SIG-M5 treated with dmso at 0.1 percent for 504 hours (cell line): ENCODE results near the gene NUP205.

Experiments used
- DNase-seq: peaks from one replicate; lab custom pipeline; 2025; ENCODE audit not compliant: unreplicated experiment; lab: John Stamatoyannopoulos, UW

Gene NUP205

DNA sequence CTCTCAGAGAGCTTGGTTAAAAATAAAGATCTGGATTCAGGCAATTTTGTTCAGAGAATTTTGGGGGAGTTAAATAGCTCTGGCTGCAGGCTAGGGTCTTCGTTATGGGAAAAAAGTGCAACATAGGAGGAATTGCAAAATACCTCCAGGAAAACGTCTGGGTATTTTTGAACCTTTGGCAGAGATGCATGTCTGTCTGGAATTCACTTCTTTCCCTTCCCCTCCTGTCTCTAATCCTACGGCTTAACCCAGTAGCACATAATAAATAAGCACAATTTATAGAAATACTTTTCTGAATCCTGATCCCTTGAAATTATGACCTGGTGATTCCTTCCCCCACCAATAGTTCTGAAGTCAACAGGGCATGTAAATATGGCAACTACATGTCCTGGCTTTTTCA, 19.3 kb upstream of the NUP205 start:
- DNase-seq = no peak

DNA sequence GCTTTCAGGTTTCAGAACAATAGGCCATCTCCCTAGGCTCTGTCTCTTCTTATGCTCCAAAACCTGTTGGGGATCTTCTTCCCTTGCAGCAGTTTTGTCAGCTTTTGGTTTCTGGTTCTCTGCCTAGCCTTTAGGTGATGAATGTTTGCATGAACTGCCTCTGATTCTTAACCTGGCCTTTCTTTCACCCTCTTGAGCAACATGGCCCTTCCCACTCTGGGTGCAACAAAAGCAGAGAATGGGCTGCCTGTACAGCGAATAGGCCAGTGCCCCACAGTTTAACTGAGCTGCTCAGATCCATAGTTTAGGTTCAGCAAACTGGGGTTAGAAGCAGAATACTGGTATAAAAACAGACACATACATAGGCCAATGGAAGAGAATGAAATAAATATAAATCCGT, 18.1 kb upstream of the NUP205 start:
- no peak for DNase-seq

DNA sequence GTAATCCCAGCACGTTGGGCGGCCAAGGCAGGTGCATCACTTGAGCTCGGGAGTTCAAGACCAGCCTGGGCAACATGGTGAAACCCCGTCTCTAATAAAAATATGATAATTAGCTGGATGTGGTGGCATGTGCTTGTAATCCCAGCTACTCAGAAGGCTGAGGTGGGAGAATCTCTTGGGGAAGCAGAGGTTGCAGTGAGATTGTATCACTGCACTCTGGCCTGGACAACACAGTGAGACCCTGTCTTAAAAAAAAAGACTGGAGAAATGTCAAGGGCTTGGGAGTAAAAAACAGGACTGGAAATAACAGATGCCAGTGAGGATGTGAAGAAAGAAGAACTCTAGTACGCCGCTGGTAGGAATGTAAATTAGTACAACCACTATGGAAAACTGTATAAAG, 16.7 kb upstream of the NUP205 start:
- no peak for DNase-seq

DNA sequence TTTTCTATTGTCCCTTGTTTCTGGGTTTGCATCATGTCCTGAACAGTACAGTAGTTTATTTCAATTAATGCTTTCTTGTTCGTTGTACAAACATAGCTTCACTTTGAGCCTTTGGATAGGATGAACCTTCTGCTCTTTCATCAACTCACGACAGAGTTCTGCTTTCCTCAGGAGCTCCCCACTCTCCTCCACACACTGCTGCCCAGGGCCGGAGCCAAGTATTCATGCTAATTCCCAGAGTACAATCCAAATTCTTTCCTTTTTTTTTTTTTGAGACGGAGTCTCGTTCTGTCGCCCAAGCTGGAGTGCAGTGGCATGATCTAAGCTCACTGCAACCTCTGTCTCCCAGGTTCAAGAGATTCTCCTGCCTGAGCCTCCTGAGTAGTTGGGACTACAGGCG, 7.5 kb upstream of the NUP205 start:
- DNase-seq = no peak

DNA sequence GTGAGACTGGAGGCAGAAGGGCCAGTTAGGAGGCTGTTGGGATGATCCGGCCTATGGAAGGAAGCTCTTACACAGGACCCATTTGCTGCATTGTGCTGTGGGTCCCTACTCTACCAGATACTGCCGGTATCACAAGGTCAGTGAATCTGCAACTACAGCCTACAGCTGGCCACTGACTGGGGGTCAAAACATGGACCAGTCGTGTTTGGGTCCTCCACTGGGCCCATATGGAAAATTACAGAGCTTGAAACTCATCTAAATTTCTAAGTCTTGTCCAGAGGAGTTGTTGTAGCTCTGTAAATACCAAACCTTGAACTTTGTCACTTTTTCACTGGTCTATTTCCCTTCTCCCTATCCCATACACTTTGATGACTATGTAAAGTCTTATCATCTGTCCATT, 5.6 kb upstream of the NUP205 start:
- no peak for DNase-seq

DNA sequence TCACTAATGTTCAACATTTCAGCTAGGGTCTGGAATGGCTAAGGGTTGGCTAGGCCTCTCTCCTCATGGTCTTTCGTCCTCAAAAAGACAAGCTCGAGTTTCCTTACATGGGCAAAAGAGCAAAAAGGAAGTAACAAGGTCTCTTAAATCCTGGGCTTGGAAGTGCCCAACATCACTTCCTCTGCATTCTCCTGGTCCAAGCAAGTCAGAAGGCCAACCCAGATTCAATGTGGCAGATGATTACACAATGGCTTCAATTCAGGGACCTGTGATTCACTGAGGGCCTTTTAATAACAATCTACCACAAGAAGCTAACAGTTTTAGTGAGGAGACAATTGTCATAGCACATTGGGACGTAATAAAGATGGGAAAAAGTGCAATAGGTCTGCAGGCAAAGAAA, 4.4 kb upstream of the NUP205 start:
- DNase-seq = peak; percentile 36

DNA sequence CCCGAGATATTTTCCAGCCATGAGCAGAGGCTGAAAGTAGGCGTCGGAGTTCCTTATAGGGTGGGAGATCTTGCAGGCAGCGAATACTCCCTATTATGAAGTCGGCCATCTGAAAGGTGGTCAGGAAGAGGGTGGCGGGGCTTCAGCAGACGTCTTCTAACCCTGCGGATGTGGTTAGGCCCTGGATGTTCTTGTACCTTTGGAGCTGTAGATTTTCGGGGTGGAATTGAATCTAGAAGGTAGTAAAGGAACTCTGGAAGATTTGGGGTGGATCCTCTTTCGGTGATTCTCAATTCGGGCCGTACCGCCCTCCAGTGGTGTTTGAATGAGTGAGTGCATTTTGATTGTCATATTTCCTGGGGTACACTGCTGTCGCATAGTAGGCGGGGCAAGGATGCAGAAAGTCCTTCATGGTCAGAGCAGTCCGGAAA, 635 bp downstream of the NUP205 start:
- peak; percentile 81 for DNase-seq

DNA sequence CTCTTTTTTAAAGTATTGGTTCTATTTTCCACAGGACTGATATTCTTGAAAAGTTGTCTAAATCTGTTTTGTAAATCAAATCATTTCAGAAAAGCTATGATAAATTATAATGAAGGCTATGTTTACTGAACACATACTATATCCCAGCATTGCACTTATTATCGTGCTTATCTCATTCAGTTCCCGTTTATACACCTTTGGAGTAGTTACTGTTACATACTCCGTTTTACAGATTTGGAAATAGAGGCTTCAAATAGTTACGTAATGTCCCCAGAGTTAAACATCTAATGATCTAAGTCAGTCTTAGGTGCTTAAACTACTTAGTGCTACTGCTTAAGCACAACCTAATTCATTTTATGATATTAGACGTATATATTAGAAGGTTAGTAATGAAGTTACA, 1.2 kb downstream of the NUP205 start:
- no peak for DNase-seq

DNA sequence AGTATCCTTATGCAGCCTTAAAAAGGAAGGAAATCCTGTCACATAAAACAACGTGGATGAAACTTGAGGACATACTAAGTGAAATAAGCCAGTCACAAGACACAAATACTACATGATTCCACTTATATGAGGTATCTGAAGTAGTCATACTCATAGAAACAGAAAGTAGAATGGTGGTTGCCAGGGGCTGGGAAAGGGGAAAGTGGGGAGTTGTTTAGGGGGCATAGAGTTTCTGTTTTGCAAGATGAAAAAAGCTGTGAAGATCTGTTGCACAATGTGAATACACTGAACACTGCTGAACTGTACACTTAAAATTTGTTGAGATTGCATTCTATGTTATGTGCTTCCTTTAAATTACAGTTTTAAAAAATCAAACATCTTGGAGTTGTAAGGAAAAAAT, 2.9 kb downstream of the NUP205 start:
- peak; percentile 34 for DNase-seq

DNA sequence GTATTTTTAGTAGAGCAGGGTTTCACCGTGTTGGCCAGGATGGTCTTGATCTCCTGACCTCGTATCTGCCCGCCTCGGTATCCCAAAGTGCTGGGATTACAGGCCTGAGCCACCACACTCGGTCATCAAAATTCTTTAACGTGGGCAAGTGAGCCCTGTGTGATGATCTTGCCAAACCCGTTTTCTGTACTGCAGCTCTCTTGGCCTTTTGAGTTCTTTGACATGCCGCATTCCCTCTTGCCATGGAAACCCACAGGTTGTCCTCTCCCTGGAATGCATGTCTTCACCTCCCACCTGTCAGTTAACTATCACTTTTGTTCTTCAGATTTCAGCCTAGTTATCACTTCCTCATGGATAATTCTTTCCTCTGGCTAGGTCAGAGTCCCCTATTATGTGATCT, 5.0 kb downstream of the NUP205 start:
- peak; percentile 38 for DNase-seq

DNA sequence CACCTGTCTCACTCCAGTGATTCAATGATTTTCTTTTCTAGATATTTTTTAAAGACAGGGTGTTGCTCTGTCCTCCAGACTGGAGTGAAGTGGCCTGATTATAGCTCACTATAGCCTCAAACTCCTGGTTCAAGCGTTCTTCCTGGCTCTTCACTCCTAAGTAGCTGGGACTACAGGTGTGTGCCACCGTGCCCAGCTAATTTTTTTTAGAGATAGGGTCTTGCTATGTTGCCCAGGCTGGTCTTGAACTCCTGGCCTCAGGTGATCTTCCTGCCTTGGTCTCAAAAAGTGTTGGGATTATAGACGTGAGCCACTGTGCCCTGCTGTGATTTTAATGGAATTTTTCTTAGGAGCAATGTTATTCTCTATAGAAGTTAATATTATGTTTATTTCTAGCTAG, 14.1 kb downstream of the NUP205 start:
- no peak for DNase-seq

DNA sequence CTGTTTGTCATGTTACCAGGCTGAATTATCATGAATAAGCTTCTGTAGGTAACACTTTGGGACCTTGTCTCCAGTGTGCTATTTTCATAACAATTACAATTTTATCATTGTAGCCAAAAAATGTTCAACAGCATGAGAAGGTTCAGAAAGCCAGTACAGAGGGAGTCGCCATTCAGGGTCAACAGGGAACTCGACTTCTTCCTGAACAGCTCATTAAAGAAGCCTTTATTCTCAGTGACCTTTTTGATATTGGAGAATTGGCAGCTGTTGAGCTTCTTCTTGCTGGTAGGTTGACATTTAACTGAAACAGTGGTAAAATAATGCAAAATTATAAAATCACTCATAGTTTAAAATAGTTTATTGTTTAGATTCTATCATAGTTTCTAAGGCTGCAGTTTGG, 15.8 kb downstream of the NUP205 start:
- DNase-seq = no peak

DNA sequence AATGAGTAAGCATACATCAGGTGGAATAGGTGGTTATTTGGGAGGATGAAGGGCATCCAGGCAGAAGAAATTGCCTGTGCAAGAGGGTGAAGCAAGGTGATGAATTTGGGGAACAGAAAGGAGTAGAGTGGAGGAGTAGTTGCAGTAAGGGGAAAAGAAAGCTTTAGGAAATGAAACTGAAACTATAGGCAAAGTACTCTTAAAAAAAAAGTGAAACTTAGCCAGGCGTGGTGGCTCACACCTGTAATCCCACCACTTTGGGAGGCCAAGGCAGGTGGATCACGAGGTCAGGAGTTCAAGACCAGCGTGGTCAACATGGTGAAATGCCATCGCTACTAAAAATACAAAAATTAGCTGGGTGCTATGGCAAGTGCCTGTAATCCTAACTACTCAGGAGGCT, 17.6 kb downstream of the NUP205 start:
- DNase-seq = peak; percentile 20

DNA sequence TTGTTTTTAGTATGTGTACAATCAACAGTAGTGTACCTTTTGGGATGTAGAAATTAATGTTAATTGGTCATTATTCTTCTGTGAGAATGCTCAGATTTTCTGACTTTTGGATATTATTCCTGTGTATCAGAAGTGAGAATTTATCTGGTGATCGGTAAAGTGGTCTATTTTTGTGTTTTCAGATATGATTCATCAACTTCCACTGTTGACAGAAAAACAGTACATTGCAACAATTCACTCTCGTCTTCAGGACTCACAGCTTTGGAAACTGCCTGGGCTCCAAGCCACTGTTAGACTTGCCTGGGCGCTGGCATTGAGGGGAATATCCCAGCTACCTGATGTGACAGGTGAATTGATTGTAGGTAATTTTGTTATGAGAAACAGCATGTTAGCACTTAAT, 20.9 kb downstream of the NUP205 start:
- no peak for DNase-seq

DNA sequence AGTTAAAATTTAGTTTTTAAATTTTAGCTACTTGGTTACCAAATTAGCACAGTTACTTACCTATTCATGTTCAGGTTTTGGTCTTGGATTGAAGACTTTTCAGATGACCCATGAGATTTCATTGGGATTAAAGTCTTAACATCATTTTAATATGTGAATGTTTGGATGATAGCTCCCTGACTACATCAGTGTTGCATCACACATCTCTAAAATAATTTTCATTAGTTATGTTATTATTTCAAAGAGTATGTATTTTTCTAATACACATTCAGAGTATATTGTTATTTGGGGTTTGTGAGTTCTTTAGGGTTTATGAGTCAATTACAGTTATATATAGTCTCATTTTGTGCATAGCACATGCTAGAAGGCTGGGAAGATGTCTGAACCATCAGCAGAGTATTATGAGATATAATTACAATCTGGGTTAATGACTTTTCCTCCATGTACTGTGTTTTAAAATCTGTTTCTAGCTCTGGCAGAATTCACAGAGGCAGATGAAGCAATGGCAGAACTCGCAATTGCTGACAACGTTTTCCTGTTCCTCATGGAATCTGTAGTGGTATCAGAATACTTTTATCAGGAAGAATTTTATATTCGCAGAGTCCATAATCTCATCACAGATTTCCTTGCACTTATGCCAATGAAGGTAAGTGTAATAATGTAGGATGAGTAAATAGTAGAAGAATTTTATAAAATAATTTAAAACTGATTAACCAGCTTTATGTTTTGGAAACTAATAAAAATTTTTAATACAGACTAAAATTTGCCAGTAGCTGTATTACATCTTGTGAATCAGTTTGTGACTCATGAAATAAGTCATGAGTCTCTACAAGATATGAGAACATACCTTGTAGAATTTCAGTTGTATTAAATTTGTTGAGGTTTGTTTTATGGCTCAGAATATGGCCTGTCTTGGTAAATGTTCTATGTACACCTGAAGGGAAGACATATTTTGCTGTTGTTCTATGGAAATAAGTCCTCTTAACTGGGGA, 26.9 kb downstream of the NUP205 start:
- DNase-seq = no peak

DNA sequence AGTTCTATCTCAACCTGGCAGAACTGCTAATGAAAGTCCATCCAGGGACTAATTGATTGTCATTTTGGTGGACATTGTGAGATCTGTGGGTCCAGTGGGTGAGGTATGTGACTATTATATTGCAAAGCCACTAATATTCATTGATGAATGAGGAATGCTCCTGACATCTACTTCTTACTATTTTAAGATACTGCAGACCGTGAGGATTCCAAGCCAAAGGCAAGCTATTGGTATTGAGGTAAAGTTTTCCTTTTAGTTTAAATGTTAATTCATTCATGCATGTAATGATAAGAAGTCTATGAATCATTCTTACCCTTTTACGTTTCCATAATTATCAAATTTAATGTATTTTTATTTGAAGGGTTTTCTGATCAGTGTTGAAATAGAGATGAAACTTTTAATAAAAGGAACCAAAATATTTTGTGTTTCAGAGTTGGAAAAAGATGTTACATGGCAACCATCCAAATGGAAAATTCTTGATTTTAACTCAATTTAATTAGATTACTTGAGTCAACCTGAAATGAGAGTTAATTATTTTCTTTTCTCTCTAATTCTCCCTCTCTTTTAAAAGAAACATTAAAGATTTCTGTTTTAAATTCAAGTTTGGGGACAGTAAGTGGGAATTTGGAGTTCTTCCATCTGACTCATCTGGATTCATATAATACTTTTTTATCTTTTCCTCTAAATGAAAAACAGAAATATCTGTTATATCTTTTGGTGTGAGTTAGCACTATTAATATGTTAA, 39.6 kb downstream of the NUP205 start:
- DNase-seq = no peak

DNA sequence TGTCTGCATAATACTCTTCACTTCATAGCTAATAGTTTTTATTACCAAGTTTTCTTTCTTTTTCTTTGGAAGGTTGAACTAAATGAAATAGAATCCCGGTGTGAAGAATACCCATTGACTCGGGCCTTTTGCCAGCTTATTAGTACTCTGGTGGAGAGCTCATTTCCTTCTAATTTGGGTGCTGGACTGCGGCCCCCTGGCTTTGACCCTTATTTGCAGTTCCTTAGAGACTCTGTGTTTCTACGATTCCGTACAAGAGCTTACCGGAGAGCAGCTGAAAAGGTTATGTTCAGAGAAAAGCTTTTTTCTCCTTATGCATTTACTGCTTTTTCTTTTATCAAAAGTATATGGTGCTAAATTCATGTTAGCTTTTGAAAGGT, 40.2 kb downstream of the NUP205 start:
- no peak for DNase-seq

DNA sequence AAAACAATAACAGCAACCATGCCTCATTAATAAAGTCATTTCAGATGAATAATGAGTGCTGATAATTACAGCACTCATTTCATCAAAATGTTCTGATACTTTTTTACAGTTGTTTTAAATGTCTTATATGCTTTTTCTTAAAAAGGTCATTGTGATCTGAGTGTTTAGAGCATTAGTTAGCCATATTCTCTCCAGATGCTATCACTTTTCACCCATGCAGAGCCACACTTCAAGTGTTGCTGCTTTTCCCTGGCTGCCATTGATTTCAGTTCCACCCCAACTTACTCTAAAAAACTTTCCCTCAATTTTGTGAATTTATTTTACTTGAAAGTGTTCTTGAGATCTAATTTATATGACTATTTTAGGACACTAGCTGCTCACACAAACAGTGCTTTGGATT, 41.8 kb downstream of the NUP205 start:
- DNase-seq = no peak

DNA sequence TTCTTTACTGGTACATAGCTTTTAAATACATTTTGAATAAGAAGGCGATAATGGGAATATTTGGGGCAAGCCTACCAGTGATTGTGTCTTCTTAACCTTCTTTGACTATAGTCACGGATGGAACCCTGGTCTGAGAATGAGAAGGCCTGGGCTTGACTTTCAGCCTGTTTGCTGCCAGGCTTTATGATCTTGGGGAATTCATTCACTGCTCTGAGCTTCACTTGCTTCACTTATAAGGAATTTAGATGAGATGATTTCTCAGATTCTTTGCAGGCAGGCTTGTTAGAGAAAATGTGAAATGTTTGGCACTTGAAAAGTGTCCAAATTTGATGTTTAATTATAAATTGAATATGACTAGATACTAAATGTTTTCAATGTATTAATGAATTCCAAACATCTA, 42.5 kb downstream of the NUP205 start:
- no peak for DNase-seq

DNA sequence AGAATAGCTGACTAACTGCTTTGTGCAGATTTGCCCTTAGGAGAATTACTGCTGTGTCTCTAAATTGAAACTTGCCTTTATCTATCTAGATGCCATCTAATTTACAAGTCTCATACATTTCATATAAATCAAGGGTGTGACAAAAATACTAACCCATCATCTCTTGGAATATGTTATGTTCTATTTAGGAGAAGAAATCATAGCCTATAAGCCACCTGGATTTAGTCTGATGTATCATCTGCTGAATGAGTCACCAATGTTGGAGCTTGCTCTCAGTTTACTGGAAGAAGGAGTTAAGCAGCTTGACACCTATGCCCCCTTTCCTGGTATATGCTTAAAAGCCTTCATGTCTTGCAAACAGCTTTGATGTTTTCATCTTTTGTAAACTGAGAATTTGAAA, 43.5 kb downstream of the NUP205 start:
- no peak for DNase-seq

DNA sequence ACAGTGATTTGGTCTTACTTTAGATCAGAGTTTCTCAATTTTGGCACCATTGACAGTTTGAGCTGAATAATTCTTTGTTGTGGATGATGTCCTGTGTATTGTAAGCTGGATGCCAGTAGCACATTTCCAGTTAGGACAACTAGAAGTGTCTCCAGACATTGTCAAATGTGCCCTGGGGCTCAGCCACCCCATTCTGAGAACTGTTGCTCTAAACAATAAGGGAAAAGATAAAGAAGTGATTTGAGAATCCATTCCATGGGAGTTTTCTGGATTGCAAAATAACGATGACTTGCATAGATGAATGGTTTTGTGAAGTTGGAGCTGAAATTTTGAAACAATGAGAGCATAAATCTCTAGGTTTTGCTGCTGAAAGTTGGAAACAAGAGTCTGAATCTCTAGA, 44.6 kb downstream of the NUP205 start:
- no peak for DNase-seq

DNA sequence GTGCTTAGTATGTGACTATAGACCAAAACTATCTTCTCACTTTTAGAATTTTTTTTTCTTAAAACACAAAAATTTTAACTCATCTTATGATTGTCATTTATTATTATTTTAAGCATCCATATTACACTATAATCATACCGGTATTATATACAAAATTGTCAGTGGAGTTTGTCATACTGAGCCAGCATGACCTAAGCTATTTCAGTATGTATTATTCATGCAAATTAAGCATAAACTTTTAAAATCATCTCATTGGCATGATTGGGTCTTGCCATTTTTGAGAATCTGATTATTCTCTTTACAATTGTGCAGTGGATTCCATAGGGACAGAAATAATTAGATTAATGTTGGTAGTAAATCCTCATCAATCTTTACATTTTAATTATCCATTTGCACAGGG, 58.4 kb downstream of the NUP205 start:
- no peak for DNase-seq
